HG03159 (cell line): Measurements from ENCODE around the gene TCERG1L.
"Not testable (repeated sequence)": the region's sequence is repeated elsewhere in the genome, so short reads cannot be mapped to it uniquely, and the experiment has no call there.

Experiments used
- ATAC-seq: cut with Tn5 transposase; IDR thresholded peaks from one replicate; pipeline ENCODE4 v1.9.1; 2021; ENCODE audit warnings: mild to moderate bottlenecking, moderate library complexity; ENCODE audit not compliant: unreplicated experiment

The TCERG1L gene

GRCh38 chr10:131195558-131196159, 115.9 kb downstream of the TCERG1L start:
- no peak for ATAC-seq

- ATAC-seq = no peak
These were observed 116.4 kb downstream of the TCERG1L start for GRCh38 chr10:131195116-131195515.

GRCh38 chr10:131193923-131194322, 117.6 kb downstream of the TCERG1L start:
- no peak for ATAC-seq

GRCh38 chr10:131188494-131188893, 123.0 kb downstream of the TCERG1L start:
- ATAC-seq = no peak

- no peak for ATAC-seq
These were observed 123.6 kb downstream of the TCERG1L start for GRCh38 chr10:131187926-131188325.

- no peak for ATAC-seq
These were observed 124.2 kb downstream of the TCERG1L start for GRCh38 chr10:131187274-131187673.

- no peak for ATAC-seq
These were observed 124.8 kb downstream of the TCERG1L start for GRCh38 chr10:131186547-131187253.

- no peak for ATAC-seq
These were observed 127.0 kb downstream of the TCERG1L start for GRCh38 chr10:131184503-131184902.

GRCh38 chr10:131183546-131184045, 127.9 kb downstream of the TCERG1L start:
- ATAC-seq = no peak

GRCh38 chr10:131181456-131181855, 130.1 kb downstream of the TCERG1L start:
- ATAC-seq = no peak

- no peak for ATAC-seq
These were observed 130.6 kb downstream of the TCERG1L start for GRCh38 chr10:131180740-131181415.

GRCh38 chr10:131180086-131180485, 131.4 kb downstream of the TCERG1L start:
- ATAC-seq = no peak

- ATAC-seq = no peak
These were observed 132.2 kb downstream of the TCERG1L start for GRCh38 chr10:131179361-131179760.

- no peak for ATAC-seq
These were observed 132.8 kb downstream of the TCERG1L start for GRCh38 chr10:131178521-131179331.

GRCh38 chr10:131177431-131178327, 133.8 kb downstream of the TCERG1L start:
- ATAC-seq = no peak

GRCh38 chr10:131176907-131177306, 134.6 kb downstream of the TCERG1L start:
- no peak for ATAC-seq

GRCh38 chr10:131176324-131176723, 135.2 kb downstream of the TCERG1L start:
- not testable (repeated sequence) for ATAC-seq

GRCh38 chr10:131175891-131176290, 135.6 kb downstream of the TCERG1L start:
- ATAC-seq = no peak

GRCh38 chr10:131174651-131175540, 136.6 kb downstream of the TCERG1L start:
- ATAC-seq = no peak
